ENCODE results near the gene AIFM2.

Gene AIFM2

GRCh38 chr10:70139151-70139996, 6.7 kb upstream of the AIFM2 start:
- H2AFZ ChIP-seq (ENCODE audit: low read depth, low read length): no peak overlapping the region
- H4K20me1 ChIP-seq (ENCODE audit: insufficient read depth, low read length): no peaks in the 10 kb centered on the region
- H3K36me3 ChIP-seq (replicated peaks; ENCODE audit: low read depth, low read length): no peaks in the 10 kb centered on the region
- H3K4me3 ChIP-seq (ENCODE audit: low read length): no peak overlapping the region
- no peaks in the 10 kb centered on the region for H3K9me3 ChIP-seq (ENCODE audit: insufficient read depth, low read length)
- no peak overlapping the region for H3K4me2 ChIP-seq (ENCODE audit: low read length)
- TF ChIP-seq CTCF (IDR thresholded peaks at IDR 0.05; ENCODE audit: low read depth, low read length): no peak
- no peak for TF ChIP-seq EZH2phosphoT487 (IDR thresholded peaks at IDR 0.05; ENCODE audit: low read depth)
- peaks cover 2% of the 10 kb centered on the region; the same call in 1 of the 2 replicates for H3K79me2 ChIP-seq (ENCODE audit: low read length)
- H3K27me3 ChIP-seq (ENCODE audit: low read depth, low read length): no peaks in the 10 kb centered on the region
- H3K9ac ChIP-seq (ENCODE audit: low read length): no peak overlapping the region
- H3K4me1 ChIP-seq (ENCODE audit: low read length): no peaks in the 10 kb centered on the region
- H3K27ac ChIP-seq (ENCODE audit: low read length): no peak overlapping the region

GRCh38 chr10:70137927-70138883, 5.6 kb upstream of the AIFM2 start:
- H3K9ac ChIP-seq (ENCODE audit: low read length): no peak overlapping the region
- H3K79me2 ChIP-seq (ENCODE audit: low read length): no peaks in the 10 kb centered on the region
- TF ChIP-seq EZH2phosphoT487 (IDR thresholded peaks at IDR 0.05; ENCODE audit: low read depth) (no peak), CTCF (IDR thresholded peaks at IDR 0.05; ENCODE audit: low read depth, low read length) (no peak)
- no peaks in the 10 kb centered on the region for H3K9me3 ChIP-seq (ENCODE audit: insufficient read depth, low read length)
- H3K4me3 ChIP-seq (ENCODE audit: low read length): no peak overlapping the region
- no peaks in the 10 kb centered on the region for H4K20me1 ChIP-seq (ENCODE audit: insufficient read depth, low read length)
- H3K4me1 ChIP-seq (ENCODE audit: low read length): peaks cover 2% of the 10 kb centered on the region
- no peak overlapping the region for H2AFZ ChIP-seq (ENCODE audit: low read depth, low read length)
- H3K36me3 ChIP-seq (replicated peaks; ENCODE audit: low read depth, low read length): no peaks in the 10 kb centered on the region
- no peak overlapping the region for H3K4me2 ChIP-seq (ENCODE audit: low read length)
- H3K27me3 ChIP-seq (ENCODE audit: low read depth, low read length): no peaks in the 10 kb centered on the region
- no peak overlapping the region for H3K27ac ChIP-seq (ENCODE audit: low read length)

GRCh38 chr10:70137135-70137534, 4.5 kb upstream of the AIFM2 start:
- no peak overlapping the region for H2AFZ ChIP-seq (ENCODE audit: low read depth, low read length)
- no peaks in the 10 kb centered on the region for H3K9me3 ChIP-seq (ENCODE audit: insufficient read depth, low read length)
- no peak overlapping the region for H3K4me2 ChIP-seq (ENCODE audit: low read length)

More at GRCh38 chr10:70137135-70137534, 4.5 kb upstream of the AIFM2 start:
- H3K27me3 ChIP-seq (ENCODE audit: low read depth, low read length): no peaks in the 10 kb centered on the region
- TF ChIP-seq EZH2phosphoT487 (IDR thresholded peaks at IDR 0.05; ENCODE audit: low read depth): no peak
- TF ChIP-seq CTCF (IDR thresholded peaks at IDR 0.05; ENCODE audit: low read depth, low read length): no peak
- no peak overlapping the region for H3K27ac ChIP-seq (ENCODE audit: low read length)
- no peaks in the 10 kb centered on the region for H4K20me1 ChIP-seq (ENCODE audit: insufficient read depth, low read length)
- H3K9ac ChIP-seq (ENCODE audit: low read length): no peak overlapping the region
- H3K36me3 ChIP-seq (replicated peaks; ENCODE audit: low read depth, low read length): no peaks in the 10 kb centered on the region
- H3K4me3 ChIP-seq (ENCODE audit: low read length): no peak overlapping the region
- H3K4me1 ChIP-seq (ENCODE audit: low read length): peaks cover 5% of the 10 kb centered on the region
- H3K79me2 ChIP-seq (ENCODE audit: low read length): no peaks in the 10 kb centered on the region
